ENCODE measurements around the gene EEF1AKMT4.

DNA sequence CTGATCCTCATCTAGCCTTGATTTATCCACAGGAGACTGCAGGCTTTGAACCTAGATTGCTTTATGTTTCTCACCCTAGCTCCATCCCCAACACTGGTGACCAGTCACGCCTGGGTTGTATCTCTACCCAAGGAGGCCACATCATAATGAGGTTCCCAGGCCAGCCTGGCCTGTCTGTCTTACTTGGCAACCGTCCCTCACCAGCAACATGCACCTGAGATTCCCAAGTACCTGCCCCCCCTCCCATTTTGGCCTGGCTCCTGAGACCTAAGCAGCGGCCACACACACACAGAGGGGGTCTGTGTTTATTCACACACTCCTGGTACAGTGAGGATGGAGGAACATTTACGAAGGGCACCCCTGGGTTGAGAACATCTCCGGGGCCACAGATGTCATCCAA lies 9.5 kb downstream of the EEF1AKMT4 start:
- TF ChIP-seq, protein P1, sequence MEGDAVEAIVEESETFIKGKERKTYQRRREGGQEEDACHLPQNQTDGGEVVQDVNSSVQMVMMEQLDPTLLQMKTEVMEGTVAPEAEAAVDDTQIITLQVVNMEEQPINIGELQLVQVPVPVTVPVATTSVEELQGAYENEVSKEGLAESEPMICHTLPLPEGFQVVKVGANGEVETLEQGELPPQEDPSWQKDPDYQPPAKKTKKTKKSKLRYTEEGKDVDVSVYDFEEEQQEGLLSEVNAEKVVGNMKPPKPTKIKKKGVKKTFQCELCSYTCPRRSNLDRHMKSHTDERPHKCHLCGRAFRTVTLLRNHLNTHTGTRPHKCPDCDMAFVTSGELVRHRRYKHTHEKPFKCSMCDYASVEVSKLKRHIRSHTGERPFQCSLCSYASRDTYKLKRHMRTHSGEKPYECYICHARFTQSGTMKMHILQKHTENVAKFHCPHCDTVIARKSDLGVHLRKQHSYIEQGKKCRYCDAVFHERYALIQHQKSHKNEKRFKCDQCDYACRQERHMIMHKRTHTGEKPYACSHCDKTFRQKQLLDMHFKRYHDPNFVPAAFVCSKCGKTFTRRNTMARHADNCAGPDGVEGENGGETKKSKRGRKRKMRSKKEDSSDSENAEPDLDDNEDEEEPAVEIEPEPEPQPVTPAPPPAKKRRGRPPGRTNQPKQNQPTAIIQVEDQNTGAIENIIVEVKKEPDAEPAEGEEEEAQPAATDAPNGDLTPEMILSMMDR (conservative IDR thresholded peaks at IDR 0.05) = no peak
- no peak for TF ChIP-seq ZFX (IDR thresholded peaks at IDR 0.05)
